GM19025 (cell line): ENCODE measurements around the gene ALOX5.
A peak's percentile ranks its signal among the peaks of the same experiment; 100 is the strongest.
"Not testable (repeated sequence)": the region's sequence is repeated elsewhere in the genome, so short reads cannot be mapped to it uniquely, and the experiment has no call there.

ENCODE experiments used
- ATAC-seq: cut with Tn5 transposase; IDR thresholded peaks from one replicate; pipeline ENCODE4 v1.9.1; 2021; ENCODE audit warnings: mild to moderate bottlenecking, low read depth, moderate library complexity; ENCODE audit not compliant: unreplicated experiment

ALOX5 gene

DNA sequence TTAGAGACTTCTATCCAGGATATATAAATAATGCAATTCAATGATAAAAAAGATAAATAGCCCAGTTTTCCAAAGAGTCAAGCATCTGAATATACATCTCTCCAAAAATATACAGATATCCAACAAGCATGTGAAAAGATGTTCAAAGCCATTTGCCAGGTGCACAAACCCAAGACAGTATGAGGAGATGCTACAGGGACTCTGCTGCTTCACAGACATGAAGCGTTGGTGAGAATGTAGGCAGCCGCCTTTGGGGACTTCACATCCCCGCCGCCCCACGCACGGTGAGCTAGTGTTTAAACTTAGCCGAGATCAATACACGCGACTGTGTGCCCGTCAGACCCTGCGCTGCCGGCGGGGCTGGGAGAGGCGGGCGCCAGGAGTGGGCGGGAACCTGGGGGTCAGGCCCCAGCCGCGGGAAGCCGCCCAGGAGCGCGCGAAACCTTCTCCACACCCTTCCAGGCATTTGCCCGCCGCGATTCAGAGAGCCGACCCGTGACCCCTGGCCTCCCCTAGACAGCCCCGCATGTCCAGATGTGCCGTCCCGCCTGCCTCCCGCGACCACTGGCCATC, 927 bp upstream of the ALOX5 start:
- ATAC-seq: peak; percentile 30

DNA sequence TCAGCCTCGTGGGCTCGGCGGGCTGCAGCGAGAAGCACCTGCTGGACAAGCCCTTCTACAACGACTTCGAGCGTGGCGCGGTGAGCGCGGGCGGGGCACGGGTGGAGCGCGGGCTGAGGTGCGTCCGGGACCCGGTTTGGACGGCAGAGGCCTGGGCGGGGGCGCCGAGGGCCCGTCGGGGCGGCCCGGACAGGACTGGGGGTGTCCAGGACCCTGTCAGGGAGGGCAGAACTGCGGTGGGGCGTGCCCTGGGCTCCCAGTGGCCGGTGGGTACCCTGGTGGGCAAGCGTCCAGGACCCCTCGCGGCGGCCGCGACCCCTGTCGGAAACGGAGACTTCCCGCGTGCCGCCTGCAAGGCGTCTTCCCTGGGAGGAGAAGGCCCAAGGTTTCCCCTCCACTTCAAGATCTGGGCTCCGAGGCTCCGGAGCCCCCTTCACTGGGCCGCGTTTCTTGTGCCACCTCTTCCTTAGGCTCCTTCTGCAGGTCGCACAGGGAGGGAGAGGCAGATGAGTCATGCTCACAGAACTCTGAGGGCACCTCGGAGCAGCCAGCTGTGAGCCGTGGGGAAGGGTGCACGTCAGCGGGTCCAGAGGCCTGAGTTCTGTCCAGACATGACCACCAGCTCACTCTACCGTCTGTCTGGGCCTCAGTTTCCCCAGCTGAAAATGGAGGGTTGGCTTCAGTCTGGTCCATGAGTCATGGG, 485 bp downstream of the ALOX5 start:
- ATAC-seq: peak; percentile 9

DNA sequence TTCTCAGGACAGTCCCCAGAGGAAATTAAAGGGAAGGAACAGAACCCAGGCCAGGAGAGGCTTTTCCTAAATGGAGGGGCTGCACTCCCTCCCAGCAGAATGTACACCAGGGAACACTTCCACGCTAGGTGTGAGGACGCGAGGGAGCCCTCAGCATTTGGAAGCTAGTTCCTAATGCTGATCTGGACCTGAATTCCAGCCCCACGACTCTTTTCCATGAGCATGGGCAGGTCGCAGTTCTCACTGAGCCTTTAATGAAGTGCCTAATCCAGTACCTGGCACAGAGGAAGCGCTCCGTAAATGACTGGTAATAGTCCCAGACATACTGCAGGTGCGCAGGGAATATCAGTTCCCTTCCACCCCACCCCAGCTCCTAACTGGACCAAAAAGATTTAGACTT, 1.1 kb downstream of the ALOX5 start:
- no peak for ATAC-seq

DNA sequence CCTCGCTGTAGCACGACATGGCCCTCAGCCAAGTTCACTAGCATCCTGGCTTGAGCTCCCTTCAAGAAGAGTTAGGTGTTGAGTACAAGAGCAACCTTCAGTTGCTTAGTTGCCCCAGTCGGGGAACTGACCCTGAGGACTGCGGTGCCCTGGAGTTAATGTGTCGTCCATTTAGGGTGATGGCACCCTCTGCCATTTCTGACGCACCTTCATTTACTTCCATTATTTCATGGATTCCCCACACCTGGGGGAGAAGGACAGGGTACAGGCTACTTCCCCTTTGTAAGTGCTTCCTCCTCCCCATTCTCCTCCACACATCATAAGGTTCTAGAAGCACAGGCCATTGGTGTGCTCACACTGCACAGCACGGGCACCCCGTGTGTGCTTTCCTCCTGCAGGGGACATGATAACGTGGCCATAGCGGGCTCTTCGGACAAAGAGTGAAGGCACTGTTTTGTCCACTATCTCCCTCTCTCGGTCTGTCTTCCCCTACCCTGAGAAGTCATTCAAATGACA, 1.8 kb downstream of the ALOX5 start:
- ATAC-seq: no peak

DNA sequence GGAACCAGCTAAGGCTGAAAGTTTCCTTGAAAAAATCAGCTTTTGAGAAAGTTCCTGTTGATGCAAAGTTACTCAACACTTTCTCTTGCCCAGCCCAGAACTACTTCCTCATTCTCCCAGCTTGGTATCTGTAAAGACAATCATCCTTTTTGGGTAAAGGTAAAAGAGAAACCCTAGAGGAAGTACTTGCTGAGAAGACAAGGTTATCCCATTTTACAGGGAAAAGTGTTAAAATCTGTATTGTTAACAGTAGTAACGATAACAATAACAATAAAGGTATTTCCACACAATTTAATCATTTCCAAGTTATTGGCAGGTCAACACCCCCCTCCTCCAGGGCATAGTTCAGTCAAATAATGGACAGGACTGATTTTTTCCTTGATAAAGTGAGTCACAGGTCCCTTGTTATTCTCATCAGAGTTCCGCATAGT, 2.4 kb downstream of the ALOX5 start:
- ATAC-seq: no peak

DNA sequence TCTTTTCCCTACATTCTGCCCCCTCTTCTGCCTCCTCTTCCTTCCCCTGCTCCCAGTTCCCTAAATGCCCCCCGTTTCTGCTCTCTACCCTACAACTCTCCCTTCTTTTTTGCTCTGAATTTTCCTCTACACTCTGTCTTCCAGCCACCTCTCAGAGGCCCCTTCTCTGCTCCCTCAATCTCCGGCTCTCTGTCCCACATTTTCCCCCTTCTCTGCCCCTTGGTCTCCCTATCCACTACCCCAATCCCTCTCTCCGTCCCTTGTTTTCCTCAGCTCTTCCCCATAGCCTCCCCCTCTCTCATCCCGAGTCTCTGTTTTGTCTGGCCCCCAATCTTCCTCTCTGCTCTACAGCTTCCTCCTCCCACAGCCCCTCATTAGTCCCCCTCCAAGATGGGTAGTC, 3.3 kb downstream of the ALOX5 start:
- ATAC-seq: no peak

DNA sequence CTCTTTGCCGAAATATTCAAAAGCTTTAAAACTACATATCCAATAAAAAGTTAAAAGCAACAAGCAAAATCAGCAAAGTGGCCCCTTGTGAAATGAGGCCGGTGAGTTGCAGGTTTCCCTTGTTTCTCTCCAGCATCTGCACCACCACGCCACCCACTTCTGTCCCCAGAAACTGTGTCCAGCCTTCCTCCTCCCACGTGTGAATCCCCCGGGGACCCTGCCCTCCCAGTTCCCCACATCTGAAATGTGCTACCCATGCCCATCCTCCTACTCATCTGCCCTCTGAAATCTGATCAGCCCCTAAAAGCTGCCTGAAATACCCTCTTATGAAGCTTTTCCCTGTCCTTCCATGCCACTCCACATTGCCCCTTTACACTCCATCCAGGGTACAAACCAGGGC, 3.8 kb downstream of the ALOX5 start:
- no peak for ATAC-seq

DNA sequence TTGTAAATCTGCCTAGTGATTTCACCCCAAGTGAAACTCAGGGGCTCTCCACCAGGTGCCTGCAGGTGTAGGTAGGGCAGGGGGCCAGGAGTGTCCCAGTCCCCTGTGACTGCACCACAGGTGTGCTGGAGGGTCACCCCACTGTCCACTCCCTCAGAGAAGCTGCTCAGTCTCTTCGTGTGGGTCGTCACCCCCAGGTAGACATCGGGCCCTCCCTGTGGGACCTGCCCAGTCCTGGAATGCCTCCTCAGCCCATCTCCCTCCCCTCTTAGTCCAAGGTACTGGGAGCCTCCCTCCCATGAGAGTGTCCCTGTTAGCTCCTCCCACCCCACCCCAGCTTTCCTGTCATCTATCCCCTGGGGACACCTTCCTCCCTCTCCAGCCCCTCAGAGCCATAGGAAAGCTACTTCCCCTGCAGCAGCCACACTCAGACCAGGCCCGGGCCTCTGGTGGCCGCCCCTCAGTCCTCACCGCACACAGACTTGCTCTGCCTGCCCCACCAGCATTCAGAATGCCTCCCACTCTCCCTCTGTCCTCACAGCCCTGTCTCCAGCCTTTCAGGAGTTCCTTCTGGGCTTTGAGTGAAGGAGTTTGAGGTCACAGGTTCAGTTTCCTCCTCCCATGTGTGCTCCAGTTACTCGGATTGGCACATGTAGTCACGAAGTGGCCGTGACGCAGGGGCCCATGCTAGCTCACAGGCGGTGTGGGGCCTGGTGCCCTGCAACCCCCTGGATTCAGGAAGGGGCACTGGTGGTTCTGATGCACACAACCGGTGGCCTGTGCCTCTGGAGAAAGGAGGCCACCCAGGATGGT, 5.1 kb downstream of the ALOX5 start:
- ATAC-seq: no peak

DNA sequence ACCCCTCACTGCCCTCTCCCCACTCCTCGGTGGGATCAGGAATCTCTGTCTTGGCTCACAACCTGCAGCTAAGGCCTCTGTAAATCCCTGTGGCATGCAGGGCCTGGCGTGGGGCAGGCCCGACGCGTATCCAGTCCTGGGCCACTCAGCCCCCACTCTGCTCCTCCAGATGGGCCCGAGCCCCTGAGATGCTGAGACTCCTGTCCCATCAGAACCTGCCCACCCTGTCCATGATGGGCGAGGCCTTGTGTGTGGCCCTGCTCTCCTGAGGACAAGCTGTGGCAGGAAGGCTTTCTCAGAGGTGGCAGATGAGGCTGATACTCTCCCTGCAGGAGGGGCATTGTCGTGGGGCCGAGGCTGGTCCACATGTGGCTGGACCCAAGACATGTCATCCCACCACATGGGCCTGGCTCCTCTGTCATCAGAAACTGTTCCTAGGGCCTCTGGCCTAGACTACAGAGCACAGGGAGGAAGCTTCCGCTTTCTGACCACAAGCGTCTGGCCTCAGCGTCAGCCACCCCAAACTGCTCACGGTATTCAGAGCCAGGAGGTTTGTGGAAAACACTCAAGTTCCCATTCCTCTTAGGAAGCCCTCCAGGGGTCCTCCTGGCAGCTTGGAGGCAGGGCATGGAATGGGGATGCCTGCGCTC, 6.0 kb downstream of the ALOX5 start:
- no peak for ATAC-seq

DNA sequence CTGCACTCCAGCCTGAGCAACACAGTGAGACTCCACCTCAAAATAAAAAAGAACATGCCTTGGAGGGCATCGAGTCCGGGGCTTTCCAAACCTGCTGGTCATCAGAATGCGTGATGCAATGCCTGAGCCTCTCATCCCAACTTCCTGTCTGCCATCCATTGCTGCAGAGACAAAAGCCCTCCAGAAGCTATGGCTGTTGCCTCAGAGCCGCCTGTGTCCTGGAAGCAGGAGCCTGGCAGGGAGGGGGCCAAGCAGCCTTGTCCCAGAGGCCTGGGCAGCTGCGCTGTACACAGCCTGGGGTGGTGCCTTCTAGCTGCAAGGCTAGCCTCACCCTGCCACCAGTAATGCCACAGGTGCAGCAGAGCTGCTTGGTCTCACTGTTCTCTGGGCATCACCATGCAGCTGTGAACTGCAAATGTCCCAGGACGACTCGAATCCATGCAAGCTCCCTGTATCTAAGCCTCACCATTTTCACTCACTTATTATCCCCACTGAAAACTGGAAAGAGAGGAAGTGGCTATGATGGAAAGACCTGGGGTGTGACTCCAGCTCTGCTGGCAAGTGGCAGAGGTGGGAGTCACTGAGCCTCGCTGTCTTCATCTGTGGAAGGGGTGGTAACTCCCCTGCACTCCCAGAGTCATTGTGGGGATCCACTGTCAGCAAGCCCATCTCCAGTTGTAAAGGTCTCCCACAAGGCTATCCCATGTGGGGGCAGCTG, 7.0 kb downstream of the ALOX5 start:
- ATAC-seq: no peak

DNA sequence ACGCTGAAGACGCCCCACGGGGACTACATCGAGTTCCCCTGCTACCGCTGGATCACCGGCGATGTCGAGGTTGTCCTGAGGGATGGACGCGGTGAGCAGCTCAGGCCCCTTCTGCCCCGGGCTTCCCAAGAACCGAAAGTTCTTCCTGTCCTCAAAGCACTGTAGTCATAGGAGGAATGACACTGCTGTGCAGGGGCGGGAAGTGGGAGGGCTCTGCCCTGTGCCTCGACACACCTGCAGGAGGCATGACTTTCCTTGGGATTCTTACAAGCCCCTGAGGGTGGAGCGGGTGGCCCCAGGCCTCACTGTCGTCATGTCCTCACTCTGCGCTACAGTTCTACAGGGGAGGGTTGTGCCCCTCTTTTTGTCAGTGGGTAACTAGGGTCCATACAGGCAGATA, 8.6 kb downstream of the ALOX5 start:
- ATAC-seq: no peak

DNA sequence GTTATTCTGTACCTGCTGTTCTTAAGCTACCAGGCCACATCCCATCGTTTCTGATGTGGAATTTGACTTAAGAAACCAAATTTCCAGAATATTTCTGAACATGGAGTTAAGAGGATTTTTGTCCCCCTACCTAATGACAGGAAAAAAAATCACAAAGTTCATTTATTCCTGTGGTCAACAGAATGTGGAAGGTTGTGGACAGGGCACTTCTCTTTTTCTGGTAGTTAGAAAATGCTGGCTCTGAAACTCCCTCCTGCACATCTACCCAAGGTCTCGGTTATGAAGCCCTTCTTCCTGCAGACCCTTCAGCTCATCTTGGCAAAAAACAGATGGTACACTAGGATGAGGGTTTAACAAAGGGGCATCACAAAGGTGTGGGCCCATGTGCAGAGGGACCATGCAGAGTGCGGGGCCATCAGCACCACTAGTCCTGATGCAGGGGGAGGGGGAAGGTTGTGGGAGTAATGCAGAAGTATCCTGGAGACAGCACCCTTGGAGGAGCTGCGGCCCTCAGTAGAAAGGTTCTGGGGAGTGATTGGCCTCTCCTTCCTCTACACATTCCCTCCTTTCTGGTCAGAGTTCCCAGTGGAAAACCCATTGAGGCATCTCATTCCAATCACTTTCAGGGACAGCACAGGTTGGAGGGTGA, 9.8 kb downstream of the ALOX5 start:
- ATAC-seq: no peak

DNA sequence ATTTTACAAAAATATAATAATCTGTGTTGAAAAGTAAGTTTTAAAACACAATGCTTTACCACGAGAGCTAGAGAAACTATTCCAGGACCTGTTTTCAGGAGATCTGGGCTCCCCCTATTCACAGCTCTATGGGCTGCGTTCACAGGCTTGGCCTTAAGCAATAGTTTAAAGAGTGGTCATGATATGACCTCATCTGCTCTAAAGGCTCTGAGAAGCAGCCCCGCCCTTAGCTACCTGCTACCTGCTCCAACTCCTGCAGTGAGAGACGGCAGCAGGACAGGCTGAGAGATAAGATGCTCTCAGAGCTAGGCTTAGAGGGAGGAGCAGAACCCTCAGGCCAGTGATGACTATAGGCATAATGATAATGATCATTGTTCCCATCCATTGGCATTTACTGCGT, 12.6 kb downstream of the ALOX5 start:
- ATAC-seq: no peak

DNA sequence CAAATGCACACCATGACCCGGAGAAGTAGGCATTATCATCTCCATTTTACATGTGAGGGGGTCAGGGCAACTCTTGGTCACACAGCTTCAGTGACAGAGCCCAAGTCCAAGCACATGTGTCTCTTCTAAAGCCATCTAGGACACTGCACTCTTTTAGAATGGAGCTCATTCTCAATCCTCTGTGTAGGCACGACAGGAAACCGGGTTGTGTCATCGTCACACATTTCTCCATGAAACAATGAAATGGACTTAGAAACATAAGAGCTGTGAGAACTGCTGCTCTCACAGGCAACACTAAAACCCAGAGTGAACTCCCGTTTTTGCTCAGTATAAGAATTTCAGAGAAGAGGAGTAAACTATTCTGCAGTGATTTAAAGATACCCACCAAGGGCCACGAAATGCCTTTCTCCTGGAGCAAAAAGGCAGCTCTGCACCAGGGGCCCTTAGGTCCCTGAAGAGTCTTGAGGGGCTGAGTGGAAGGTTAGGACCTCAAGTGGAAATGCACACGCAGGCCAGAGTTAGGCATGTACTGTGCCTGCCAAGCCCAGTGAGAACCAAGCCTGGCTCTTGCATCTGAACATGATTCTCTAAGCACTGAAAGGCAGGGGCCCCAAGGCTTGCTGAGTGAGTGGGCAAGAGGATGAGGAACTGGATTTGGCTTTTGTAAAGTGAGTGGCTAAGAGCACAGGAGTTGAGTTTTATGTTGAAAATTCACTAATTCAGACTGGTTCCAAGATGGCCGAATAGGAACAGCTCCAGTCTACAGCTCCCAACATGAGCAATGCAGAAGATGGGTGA, 13.3 kb downstream of the ALOX5 start:
- ATAC-seq: no peak

DNA sequence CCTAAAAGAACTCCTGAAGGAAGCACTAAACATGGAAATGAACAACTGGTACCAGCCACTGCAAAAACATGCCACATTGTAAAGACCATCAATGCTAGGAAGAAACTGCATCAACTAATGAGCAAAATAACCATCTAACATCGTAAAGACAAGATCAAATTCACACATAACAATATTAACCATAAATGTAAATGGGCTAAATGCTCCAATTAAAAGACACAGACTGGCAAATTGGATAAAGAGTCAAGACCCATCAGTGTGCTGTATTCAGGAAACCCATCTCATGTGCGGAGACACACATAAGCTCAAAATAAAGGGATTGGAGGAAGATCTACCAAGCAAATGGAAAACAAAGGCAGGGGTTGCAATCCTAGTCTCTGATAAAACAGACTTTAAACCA, 15.7 kb downstream of the ALOX5 start:
- ATAC-seq: not testable (repeated sequence)

DNA sequence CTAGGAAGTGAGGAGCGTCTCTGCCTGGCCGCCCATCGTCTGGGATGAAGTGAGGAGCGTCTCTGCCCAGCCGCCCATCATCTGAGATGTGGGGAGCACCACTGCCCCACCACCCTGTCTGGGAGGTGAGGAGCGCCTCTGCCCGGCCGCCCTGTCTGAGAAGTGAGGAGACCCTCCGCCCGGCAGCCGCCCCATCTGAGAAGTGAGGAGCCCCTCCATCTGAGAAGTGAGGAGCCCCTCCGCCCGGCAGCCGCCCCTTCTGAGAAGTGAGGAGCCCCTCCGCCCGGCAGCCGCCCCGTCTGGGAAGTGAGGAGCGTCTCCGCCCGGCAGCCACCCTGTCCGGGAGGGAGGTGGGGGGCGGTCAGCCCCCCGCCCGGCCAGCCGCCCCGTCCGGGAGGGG, 17.6 kb downstream of the ALOX5 start:
- ATAC-seq: not testable (repeated sequence)

DNA sequence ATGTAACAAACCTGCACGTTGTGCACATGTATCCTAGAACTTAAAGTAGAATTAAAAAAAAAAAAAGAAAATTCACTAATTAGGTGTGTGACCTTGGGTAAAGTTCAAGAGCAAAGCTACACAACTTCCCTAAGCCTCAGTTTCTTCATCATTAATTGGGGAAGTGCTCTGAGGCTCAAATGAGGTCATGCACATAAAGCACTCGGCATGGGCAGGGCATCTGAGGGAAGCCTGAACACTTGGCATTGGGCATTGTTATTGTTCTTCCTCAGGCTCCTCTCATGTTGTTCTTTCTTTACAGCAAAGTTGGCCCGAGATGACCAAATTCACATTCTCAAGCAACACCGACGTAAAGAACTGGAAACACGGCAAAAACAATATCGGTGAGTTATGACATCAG, 21.5 kb downstream of the ALOX5 start:
- no peak for ATAC-seq

DNA sequence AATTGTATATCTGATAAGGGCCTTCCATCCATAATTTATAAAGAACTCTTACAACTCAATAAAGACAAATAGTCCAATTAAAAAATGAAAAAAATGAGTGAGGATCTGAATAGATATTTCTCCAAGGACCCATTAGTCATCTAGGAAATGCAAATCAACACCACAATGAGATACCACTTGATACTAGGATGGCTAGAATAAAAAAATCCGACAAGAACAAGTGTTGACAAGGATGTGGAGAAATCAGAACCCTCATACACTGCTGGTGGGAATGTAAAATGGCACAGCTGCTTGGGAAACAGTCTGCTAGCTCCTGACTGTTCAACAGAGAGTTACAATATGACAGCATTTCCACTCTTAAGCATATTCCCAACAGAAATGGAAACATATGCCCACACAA, 24.6 kb downstream of the ALOX5 start:
- ATAC-seq: no peak

DNA sequence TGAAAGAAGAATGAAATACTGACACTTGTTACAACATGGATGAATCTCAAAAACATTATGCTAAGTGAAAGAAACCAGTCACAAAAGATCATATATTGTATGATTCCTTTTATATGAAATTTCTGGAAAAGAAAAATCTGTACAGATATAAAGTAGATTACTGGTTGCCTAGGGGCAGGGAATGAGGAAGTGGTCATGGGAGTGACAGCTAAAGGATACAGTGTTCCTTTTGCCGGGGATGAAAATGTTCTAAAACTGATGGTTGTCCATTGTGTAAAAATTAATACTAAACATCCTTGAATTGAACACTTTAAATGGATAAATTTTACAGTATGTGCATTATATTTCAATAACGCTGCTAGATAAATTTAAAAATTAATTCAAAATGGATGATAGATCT, 25.1 kb downstream of the ALOX5 start:
- ATAC-seq: no peak
